ENCODE results near the gene COPE.
A peak's percentile ranks its signal among the peaks of the same experiment; 100 is the strongest.
"Not testable (repeated sequence)": the region's sequence is repeated elsewhere in the genome, so short reads cannot be mapped to it uniquely, and the experiment has no call there.

COPE gene

GRCh38 chr19:18905058-18905456 is 14.1 kb downstream of the COPE start:
- DNase-seq (ENCODE audit: insufficient read length), result no peak
- TF ChIP-seq TAF1 (IDR thresholded peaks at IDR 0.05; ENCODE audit: borderline replicate concordance, low read depth, low read length), result no peak
- no peak for TF ChIP-seq POLR2AphosphoS5 (IDR thresholded peaks at IDR 0.05; ENCODE audit: low read depth, low read length)
- no peak for TF ChIP-seq POLR2A (IDR thresholded peaks at IDR 0.05; ENCODE audit: low read depth, low read length)
- FAIRE-seq, result no peak

GRCh38 chr19:18904334-18905057 is 14.7 kb downstream of the COPE start:
- no peak for DNase-seq (ENCODE audit: insufficient read length)
- TF ChIP-seq TAF1 (IDR thresholded peaks at IDR 0.05; ENCODE audit: borderline replicate concordance, low read depth, low read length) (no peak), POLR2A (IDR thresholded peaks at IDR 0.05; ENCODE audit: low read depth, low read length) (no peak), POLR2AphosphoS5 (IDR thresholded peaks at IDR 0.05; ENCODE audit: low read depth, low read length) (no peak; the same call in 1 of the 2 replicates)
- FAIRE-seq, result no peak

GRCh38 chr19:18903156-18904037 is 15.8 kb downstream of the COPE start:
- no peak for FAIRE-seq
- TF ChIP-seq POLR2A (IDR thresholded peaks at IDR 0.05; ENCODE audit: low read depth, low read length) (no peak), POLR2AphosphoS5 (IDR thresholded peaks at IDR 0.05; ENCODE audit: low read depth, low read length) (no peak), TAF1 (IDR thresholded peaks at IDR 0.05; ENCODE audit: borderline replicate concordance, low read depth, low read length) (no peak)

GRCh38 chr19:18902519-18902918 is 16.7 kb downstream of the COPE start:
- DNase-seq (ENCODE audit: insufficient read length); FAIRE-seq: not testable (repeated sequence)

More at GRCh38 chr19:18903156-18904037, 15.8 kb downstream of the COPE start:
- no peak for DNase-seq (ENCODE audit: insufficient read length)

GRCh38 chr19:18901491-18901890 is 17.7 kb downstream of the COPE start:
- DNase-seq (ENCODE audit: insufficient read length) (no peak), FAIRE-seq (no peak)
- no peak for TF ChIP-seq POLR2A (IDR thresholded peaks at IDR 0.05; ENCODE audit: low read depth, low read length)

GRCh38 chr19:18900700-18901481 is 18.3 kb downstream of the COPE start:
- TF ChIP-seq POLR2A (IDR thresholded peaks at IDR 0.05; ENCODE audit: low read depth, low read length) (no peak), POLR2AphosphoS5 (IDR thresholded peaks at IDR 0.05; ENCODE audit: low read depth, low read length) (no peak), TAF1 (IDR thresholded peaks at IDR 0.05; ENCODE audit: borderline replicate concordance, low read depth, low read length) (no peak)
- no peak for FAIRE-seq

GRCh38 chr19:18899624-18900560 is 19.3 kb downstream of the COPE start:
- TF ChIP-seq POLR2AphosphoS5 (IDR thresholded peaks at IDR 0.05; ENCODE audit: low read depth, low read length) (no peak), TAF1 (IDR thresholded peaks at IDR 0.05; ENCODE audit: borderline replicate concordance, low read depth, low read length) (no peak), POLR2A (IDR thresholded peaks at IDR 0.05; ENCODE audit: low read depth, low read length) (no peak)
- no peak for DNase-seq (ENCODE audit: insufficient read length)
- no peak for FAIRE-seq

More at GRCh38 chr19:18900700-18901481, 18.3 kb downstream of the COPE start:
- no peak for DNase-seq (ENCODE audit: insufficient read length)

- FAIRE-seq, result no peak
Measured at GRCh38 chr19:18898607-18899408, 20.4 kb downstream of the COPE start.

GRCh38 chr19:18898081-18898606 is 21.0 kb downstream of the COPE start:
- TF ChIP-seq TAF1 (IDR thresholded peaks at IDR 0.05; ENCODE audit: borderline replicate concordance, low read depth, low read length) (no peak), POLR2A (IDR thresholded peaks at IDR 0.05; ENCODE audit: low read depth, low read length) (no peak), POLR2AphosphoS5 (IDR thresholded peaks at IDR 0.05; ENCODE audit: low read depth, low read length) (no peak)
- FAIRE-seq, result no peak
- no peak for DNase-seq (ENCODE audit: insufficient read length)

More at GRCh38 chr19:18898607-18899408, 20.4 kb downstream of the COPE start:
- DNase-seq (ENCODE audit: insufficient read length), result no peak
- TF ChIP-seq TAF1 (IDR thresholded peaks at IDR 0.05; ENCODE audit: borderline replicate concordance, low read depth, low read length) (no peak), POLR2AphosphoS5 (IDR thresholded peaks at IDR 0.05; ENCODE audit: low read depth, low read length) (peak; percentile 61; the same call in 1 of the 2 replicates), POLR2A (IDR thresholded peaks at IDR 0.05; ENCODE audit: low read depth, low read length) (peak; percentile 27; the same call in 1 of the 2 replicates)

All from GM12892 (cell line).